K562 (cell line): ENCODE data around the gene CGNL1. TPM values are rescaled to one million over a fixed set of nuclear protein-coding genes. Genes with fewer than 3 reads are reported as not detected.
A peak's percentile ranks its signal among the peaks of the same experiment; 100 is the strongest.

Experiments
- CEBPB ChIP-seq: fragments of 450-650 bp; IDR thresholded peaks from 2 replicates; pipeline ENCODE4 v1.6.1; 2016; ENCODE audit warnings: missing genetic modification characterization, missing compliant biosample characterization
- DDX20 ChIP-seq: fragments of 450-650 bp; IDR thresholded peaks from 2 replicates; pipeline ENCODE4 v1.6.1; 2016; ENCODE audit warnings: missing genetic modification characterization, low read depth, mild to moderate bottlenecking, missing compliant biosample characterization, moderate library complexity
- DPF2 ChIP-seq: fragments of 450-650 bp; IDR thresholded peaks from 2 replicates; pipeline ENCODE4 v1.6.1; 2016
- ELF4 ChIP-seq: fragments of 450-650 bp; formaldehyde crosslinking; IDR thresholded peaks from 2 replicates; pipeline ENCODE4 v1.4.0; 2022; ENCODE audit warnings: missing genetic modification characterization
- EP300 ChIP-seq: IDR thresholded peaks from 2 replicates; pipeline ENCODE4 v1.6.1; 2012; ENCODE audit warnings: low read length, improper control_type of control experiment
- ETS1 ChIP-seq: conservative IDR thresholded peaks from 2 replicates; pipeline ENCODE4 v1.6.1; 2011; ENCODE audit warnings: low read depth, mild to moderate bottlenecking, low read length; ENCODE audit not compliant: control insufficient read depth
- FOXK1 ChIP-seq: sonication (generic); formaldehyde crosslinking; IDR thresholded peaks from 2 replicates; pipeline ENCODE4 v1.8.0; 2022; ENCODE audit warnings: missing genetic modification reagents, mild to moderate bottlenecking, borderline replicate concordance
- KHSRP ChIP-seq: fragments of 450-650 bp; IDR thresholded peaks from 2 replicates; pipeline ENCODE4 v1.6.1; 2017
- MTA2 ChIP-seq: fragments of 450-650 bp; IDR thresholded peaks from 2 replicates; pipeline ENCODE4 v1.6.1; 2016; ENCODE audit warnings: low read depth
- NBN ChIP-seq: fragments of 450-650 bp; IDR thresholded peaks from 2 replicates; pipeline ENCODE4 v1.6.1; 2016; ENCODE audit warnings: low read depth, mild to moderate bottlenecking
- NONO ChIP-seq, 2 experiments: fragments of 200-400 bp in 1 of 2; fragments of 450-650 bp in 1 of 2; formaldehyde crosslinking in 1 of 2; IDR thresholded peaks; 2 replicates each; pipeline ENCODE4 v1.6.1; 2017; ENCODE audit warnings: low read depth in 2 of 2, mild to moderate bottlenecking in 2 of 2, moderate library complexity in 2 of 2, low read length in 1 of 2
- RBM17 ChIP-seq: fragments of 200-400 bp; formaldehyde crosslinking; IDR thresholded peaks from 2 replicates; pipeline ENCODE4 v1.6.1; 2017; ENCODE audit warnings: low read depth, mild to moderate bottlenecking, low read length, borderline replicate concordance
- SMARCA4 ChIP-seq: fragments of 450-650 bp; IDR thresholded peaks from 2 replicates; pipeline ENCODE4 v1.6.1; 2016
- SREBF1 ChIP-seq: fragments of 150-350 bp; IDR thresholded peaks from 2 replicates; pipeline ENCODE4 v1.6.1; 2014; ENCODE audit warnings: antibody characterized with exemption, low read depth, low read length, borderline replicate concordance
- ZBTB1 ChIP-seq: sonication (generic); formaldehyde crosslinking; IDR thresholded peaks from 2 replicates; pipeline ENCODE4 v1.8.1; 2023; ENCODE audit warnings: missing genetic modification reagents, low read depth, mild to moderate bottlenecking, borderline replicate concordance
- ZNF134 ChIP-seq: fragments of 250-450 bp; sonication (Bioruptor Pico); conservative IDR thresholded peaks from 2 replicates; pipeline ENCODE4 v1.4.0; 2020
- ZNF280A ChIP-seq: fragments of 450-650 bp; IDR thresholded peaks from 2 replicates; pipeline ENCODE4 v1.6.1; 2018; ENCODE audit warnings: mild to moderate bottlenecking, low read depth; ENCODE audit not compliant: partially characterized antibody
- ZNF644 ChIP-seq: fragments of 200-800 bp; sonication (Bioruptor generic); IDR thresholded peaks from 2 replicates; pipeline ENCODE4 v1.6.1; 2016; ENCODE audit warnings: low read depth, missing genetic modification characterization, missing compliant biosample characterization
- polyA plus RNA-seq, 8 experiments: library from polyadenylated mRNA; depleted of rRNA in 4 of 8; stranded (reverse) in 5 of 8; unstranded in 3 of 8; fragments of >200 nt; fragmentation: Nextera tagmentation in 2 of 8; fragmentation: Illumina TruSeq in 1 of 8; extraction: Ambion mirVana in 2 of 8; extraction: Trizol in 1 of 8; gene quantifications; 2 replicates each; pipeline versions ENCODE4 v1.2.1 to v1.2.3, GENCODE V29; 2011 to 2014; ENCODE audit warnings: inconsistent platforms in 1 of 8, missing spikeins in 1 of 8
- total RNA-seq, 7 experiments: library from RNA; depleted of rRNA in 6 of 7; stranded (reverse); fragments of >200 nt in 6 of 7; fragmentation: Illumina TruSeq in 2 of 7; extraction: Trizol in 2 of 7; gene quantifications; 2 replicates each; pipeline versions ENCODE4 v1.2.1 to v1.2.3, GENCODE V29; 2011 to 2021; ENCODE audit warnings: low replicate concordance in 1 of 7
- TF ChIP-seq, protein P1 (sequence below): fragments of 250-450 bp; sonication (Bioruptor Pico); IDR thresholded peaks from 2 replicates; pipeline ENCODE4 v1.8.0; 2021; ENCODE audit warnings: moderate library complexity, mild to moderate bottlenecking, inconsistent platforms
- TF ChIP-seq, protein P2 (sequence below): IDR thresholded peaks from 2 replicates; pipeline ENCODE4 v1.6.1; 2012; ENCODE audit warnings: low read depth, low read length, improper control_type of control experiment, borderline replicate concordance
- TF ChIP-seq, protein P3 (sequence below), 2 experiments: fragments of 450-650 bp; IDR thresholded peaks; 2 replicates each; pipeline ENCODE4 v1.6.1; 2018; ENCODE audit warnings: mild to moderate bottlenecking in 2 of 2, low read depth in 1 of 2; ENCODE audit not compliant: partially characterized antibody in 2 of 2

Gene CGNL1
- total and polyA plus RNA-seq, 9 of the 15 experiments (the other 6 are each of a cell fraction or from before 2014, with no cell fraction given) = 0.01 to 0.07 TPM; not detected in 7

GRCh38 chr15:57382969-57383368, 6.7 kb downstream of the CGNL1 start (continued):
- TF ChIP-seq FOXK1 (CRISPR knock-in tag) (no peak), DDX20 (tag) (no peak), ZNF644 (tag) (peak; percentile 56; the same call in 1 of the 2 replicates), NBN (peak; percentile 35; the same call in 1 of the 2 replicates), MTA2 (peak; percentile 93), RBM17 (no peak), SREBF1 (no peak), ETS1 (no peak), NONO (IDR thresholded peaks at IDR 0.05; ENCODE audit: low read depth in 2 of 2, low read length in 1 of 2) (no peak), ELF4 (CRISPR knock-in tag) (0 out of 2 replicates have a peak, but pooled peaks have one; percentile 48), CEBPB (tag) (no peak), ZNF134 (CRISPR knock-in tag) (no peak), DPF2 (peak; percentile 76), KHSRP (0 out of 2 replicates have a peak, but pooled peaks have one; percentile 37), EP300 (peak; percentile 73), SMARCA4 (peak; percentile 87), ZNF280A (no peak), ZBTB1 (CRISPR knock-in tag) (no peak)
- TF ChIP-seq, protein P1, sequence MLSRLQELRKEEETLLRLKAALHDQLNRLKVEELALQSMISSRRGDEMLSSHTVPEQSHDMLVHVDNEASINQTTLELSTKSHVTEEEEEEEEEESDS (CRISPR knock-in tag) = no peak
- TF ChIP-seq, protein P2, sequence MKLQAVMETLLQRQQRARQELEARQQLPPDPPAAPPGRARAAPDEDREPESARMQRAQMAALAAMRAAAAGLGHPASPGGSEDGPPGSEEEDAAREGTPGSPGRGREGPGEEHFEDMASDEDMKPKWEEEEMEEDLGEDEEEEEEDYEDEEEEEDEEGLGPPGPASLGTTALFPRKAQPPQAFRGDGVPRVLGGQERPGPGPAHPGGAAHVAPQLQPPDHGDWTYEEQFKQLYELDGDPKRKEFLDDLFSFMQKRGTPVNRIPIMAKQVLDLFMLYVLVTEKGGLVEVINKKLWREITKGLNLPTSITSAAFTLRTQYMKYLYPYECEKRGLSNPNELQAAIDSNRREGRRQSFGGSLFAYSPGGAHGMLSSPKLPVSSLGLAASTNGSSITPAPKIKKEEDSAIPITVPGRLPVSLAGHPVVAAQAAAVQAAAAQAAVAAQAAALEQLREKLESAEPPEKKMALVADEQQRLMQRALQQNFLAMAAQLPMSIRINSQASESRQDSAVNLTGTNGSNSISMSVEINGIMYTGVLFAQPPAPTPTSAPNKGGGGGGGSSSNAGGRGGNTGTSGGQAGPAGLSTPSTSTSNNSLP = 0 out of 2 replicates have a peak, but pooled peaks have one; percentile 36
- TF ChIP-seq, protein P3, sequence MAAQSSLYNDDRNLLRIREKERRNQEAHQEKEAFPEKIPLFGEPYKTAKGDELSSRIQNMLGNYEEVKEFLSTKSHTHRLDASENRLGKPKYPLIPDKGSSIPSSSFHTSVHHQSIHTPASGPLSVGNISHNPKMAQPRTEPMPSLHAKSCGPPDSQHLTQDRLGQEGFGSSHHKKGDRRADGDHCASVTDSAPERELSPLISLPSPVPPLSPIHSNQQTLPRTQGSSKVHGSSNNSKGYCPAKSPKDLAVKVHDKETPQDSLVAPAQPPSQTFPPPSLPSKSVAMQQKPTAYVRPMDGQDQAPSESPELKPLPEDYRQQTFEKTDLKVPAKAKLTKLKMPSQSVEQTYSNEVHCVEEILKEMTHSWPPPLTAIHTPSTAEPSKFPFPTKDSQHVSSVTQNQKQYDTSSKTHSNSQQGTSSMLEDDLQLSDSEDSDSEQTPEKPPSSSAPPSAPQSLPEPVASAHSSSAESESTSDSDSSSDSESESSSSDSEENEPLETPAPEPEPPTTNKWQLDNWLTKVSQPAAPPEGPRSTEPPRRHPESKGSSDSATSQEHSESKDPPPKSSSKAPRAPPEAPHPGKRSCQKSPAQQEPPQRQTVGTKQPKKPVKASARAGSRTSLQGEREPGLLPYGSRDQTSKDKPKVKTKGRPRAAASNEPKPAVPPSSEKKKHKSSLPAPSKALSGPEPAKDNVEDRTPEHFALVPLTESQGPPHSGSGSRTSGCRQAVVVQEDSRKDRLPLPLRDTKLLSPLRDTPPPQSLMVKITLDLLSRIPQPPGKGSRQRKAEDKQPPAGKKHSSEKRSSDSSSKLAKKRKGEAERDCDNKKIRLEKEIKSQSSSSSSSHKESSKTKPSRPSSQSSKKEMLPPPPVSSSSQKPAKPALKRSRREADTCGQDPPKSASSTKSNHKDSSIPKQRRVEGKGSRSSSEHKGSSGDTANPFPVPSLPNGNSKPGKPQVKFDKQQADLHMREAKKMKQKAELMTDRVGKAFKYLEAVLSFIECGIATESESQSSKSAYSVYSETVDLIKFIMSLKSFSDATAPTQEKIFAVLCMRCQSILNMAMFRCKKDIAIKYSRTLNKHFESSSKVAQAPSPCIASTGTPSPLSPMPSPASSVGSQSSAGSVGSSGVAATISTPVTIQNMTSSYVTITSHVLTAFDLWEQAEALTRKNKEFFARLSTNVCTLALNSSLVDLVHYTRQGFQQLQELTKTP (IDR thresholded peaks at IDR 0.05; ENCODE audit: low read depth in 1 of 2, partially characterized antibody in 2 of 2) = peak in 1 of 2 experiments; percentile 31
